B cell (primary cell): Measurements from ENCODE around the gene CALR. TPM values are rescaled to one million over a fixed set of nuclear protein-coding genes. Genes with fewer than 3 reads are reported as not detected.
A peak's percentile ranks its signal among the peaks of the same experiment; 100 is the strongest.

ENCODE experiments used
- ATAC-seq: fragments of 200-7000 bp; cut with Tn5 transposase; one replicate; pipeline ENCODE4 v1.10.0; 2021; ENCODE audit warnings: low read depth, mild to moderate bottlenecking, moderate number of reproducible peaks, moderate library complexity
- CTCF ChIA-PET: fragments of 350-600 bp; sonication (Branson Sonifier 250); formaldehyde crosslinking; loops from one replicate; lab custom pipeline; 2021; ENCODE audit warnings: antibody characterized with exemption, inconsistent platforms; lab: Charles Lee
- POLR2A ChIA-PET: fragments of 350-600 bp; sonication (Branson Sonifier 250); formaldehyde crosslinking; loops from one replicate; lab custom pipeline; 2021; ENCODE audit warnings: antibody characterized with exemption; lab: Charles Lee
- DNase-seq: peaks from one replicate; pipeline ENCODE4 v3.0.0; 2013
- H2AFZ ChIP-seq: 2 replicates; pipeline ENCODE4 v1.6.1; 2012; ENCODE audit warnings: mild to moderate bottlenecking, low read depth, low read length; ENCODE audit not compliant: insufficient read depth, poor library complexity, severe bottlenecking
- H3K27ac ChIP-seq, 2 donors: 1 replicate in 1 of 2; 2 replicates in 1 of 2; pipeline ENCODE4 v1.5.1; 2012 to 2013; ENCODE audit warnings: low read length in 2 of 2, mild to moderate bottlenecking in 2 of 2, moderate library complexity in 1 of 2
- H3K27me3 ChIP-seq, 4 experiments: fragments of 200-600 bp in 1 of 4; sonication (generic) in 1 of 4; replicated peaks in 1 of 4; 1 replicate in 2 of 4; 2 replicates in 2 of 4; pipeline versions ENCODE4 v1.6.1 to v1.7.0; 2013 to 2016; ENCODE audit warnings: low read length in 3 of 4, mild to moderate bottlenecking in 2 of 4, mixed read lengths in 1 of 4, moderate library complexity in 1 of 4; ENCODE audit not compliant: insufficient read depth in 4 of 4, control insufficient read depth in 3 of 4; ENCODE audit errors: control extremely low read depth in 1 of 4
- H3K36me3 ChIP-seq, 2 experiments: replicated peaks in 1 of 2; 1 replicate in 1 of 2; 2 replicates in 1 of 2; pipeline versions ENCODE4 v1.6.1 to v1.7.1; 2013; ENCODE audit warnings: low read length in 1 of 2; ENCODE audit not compliant: insufficient read depth in 2 of 2, control insufficient read depth in 1 of 2; ENCODE audit errors: control extremely low read depth in 1 of 2, extremely low read depth in 1 of 2
- H3K4me1 ChIP-seq, 2 donors: fragments of 200-600 bp in 1 of 2; sonication (generic) in 1 of 2; 1 replicate in 1 of 2; 2 replicates in 1 of 2; pipeline versions ENCODE4 v1.5.1 to v1.6.1; 2013 to 2017; ENCODE audit warnings: low read length in 2 of 2; ENCODE audit not compliant: control insufficient read depth in 2 of 2, insufficient read depth in 2 of 2
- H3K4me2 ChIP-seq: replicated peaks from 2 replicates; pipeline ENCODE3; 2012; ENCODE audit warnings: mild to moderate bottlenecking, low read depth, low read length; ENCODE audit not compliant: poor library complexity, severe bottlenecking
- H3K4me3 ChIP-seq, 5 experiments: fragments of 200-600 bp in 1 of 5; sonication (generic) in 1 of 5; 1 replicate in 3 of 5; 2 replicates in 2 of 5; pipeline versions ENCODE4 v1.5.1 to v1.7.0; 2011 to 2016; ENCODE audit warnings: low read length in 4 of 5, mild to moderate bottlenecking in 4 of 5, low read depth in 2 of 5, control low read depth in 1 of 5, moderate library complexity in 1 of 5; ENCODE audit not compliant: insufficient read depth in 1 of 5; ENCODE audit errors: control extremely low read depth in 1 of 5, extremely low read depth in 1 of 5
- H3K79me2 ChIP-seq: fragments of 200-600 bp; sonication (generic); one replicate; pipeline ENCODE4 v1.6.0; 2016; ENCODE audit warnings: low read length; ENCODE audit not compliant: control insufficient read depth, insufficient read depth
- H3K9ac ChIP-seq: fragments of 200-600 bp; sonication (generic); 2 replicates; pipeline ENCODE4 v1.6.1; 2017; ENCODE audit warnings: mild to moderate bottlenecking, low read length, moderate library complexity
- H3K9me3 ChIP-seq, 3 donors: one replicate each; pipeline versions ENCODE4 v1.6.1 to v1.7.1; 2013; ENCODE audit warnings: low read length in 2 of 3; ENCODE audit not compliant: control insufficient read depth in 2 of 3, insufficient read depth in 1 of 3; ENCODE audit errors: control extremely low read depth in 1 of 3
- H4K20me1 ChIP-seq: 2 replicates; pipeline ENCODE4 v1.6.0; 2012; ENCODE audit warnings: mild to moderate bottlenecking, low read length; ENCODE audit not compliant: insufficient read depth, control insufficient read depth, poor library complexity, severe bottlenecking
- H3K27ac Mint-ChIP-seq: one replicate; pipeline ENCODE4 v1.8.0; 2021; ENCODE audit warnings: mixed read lengths
- H3K27me3 Mint-ChIP-seq: one replicate; pipeline ENCODE4 v1.8.0; 2021; ENCODE audit warnings: mixed read lengths
- H3K4me1 Mint-ChIP-seq: one replicate; pipeline ENCODE4 v1.8.0; 2021; ENCODE audit warnings: mixed read lengths
- H3K4me3 Mint-ChIP-seq: one replicate; pipeline ENCODE4 v1.8.0; 2021; ENCODE audit warnings: mixed read lengths
- H3K9me3 Mint-ChIP-seq: one replicate; pipeline ENCODE4 v1.8.0; 2022; ENCODE audit warnings: mixed read lengths; ENCODE audit not compliant: insufficient read depth
- CTCF ChIP-seq: fragments of 200-600 bp; IDR thresholded peaks from one replicate; pipeline ENCODE4 v1.8.0; 2022; ENCODE audit warnings: antibody characterized with exemption, mild to moderate bottlenecking
- EZH2 ChIP-seq: IDR thresholded peaks from 2 replicates; pipeline ENCODE4 v1.6.1; 2012; ENCODE audit warnings: borderline replicate concordance, low read depth, mild to moderate bottlenecking, moderate library complexity, low read length; ENCODE audit not compliant: insufficient read depth, poor library complexity, severe bottlenecking
- WGBS: methylation state at CpG from one replicate; pipeline ENCODE4 v1.1.5; 2013; ENCODE audit warnings: missing lambda C conversion rate; ENCODE audit not compliant: insufficient coverage; 5-methylcytosine and 5-hydroxymethylcytosine counted together
- intact Hi-C: fragments of 100-400 bp; cut with micrococcal nuclease; formaldehyde crosslinking; loops from one replicate; pipeline ENCODE4 v1.10.0; 2022
- polyA plus RNA-seq: library from polyadenylated mRNA; depleted of rRNA; stranded (reverse); fragments of >200 nt; gene quantifications from 2 replicates; pipeline ENCODE4 v1.2.3, GENCODE V29; 2012
- total RNA-seq, 2 donors: library from RNA; stranded (reverse); fragments of 120-200 nt in 1 of 2; gene quantifications; 1 replicate in 1 of 2; 2 replicates in 1 of 2; pipeline versions ENCODE4 v1.2.3 to v1.2.4, GENCODE V29; 2013 to 2022

The CALR gene
- total and polyA plus RNA-seq, 2 donors (not counting 1 experiment from before 2014, with no cell fraction given) = 214 to 385 TPM

- Histone ChIP-seq H3K4me3 (peak overlapping the region in 4 of 5 experiments; percentile 24 to 62 (median 36)), H3K36me3 (no peaks in the 10 kb centered on the region), H3K9ac (peak overlapping the region; percentile 51), H3K4me1 (peaks cover 30 to 44% of the 10 kb centered on the region in 2 donors), H2AFZ (peak overlapping the region; percentile 77), H3K9me3 (no peaks in the 10 kb centered on the region), H3K79me2 (no peaks in the 10 kb centered on the region), H3K27ac (no peak overlapping the region), H4K20me1 (no peaks in the 10 kb centered on the region), H3K27me3 (peaks cover 0 to 8% (median 2%) of the 10 kb centered on the region in 4 experiments), H3K4me2 (peak overlapping the region; percentile 91)
- H3K9me3 Mint-ChIP-seq = no peaks in the 10 kb centered on the region
- POLR2A ChIA-PET = no interaction called here
- intact Hi-C loops = loop anchor here (1.0 to 5.0 kb wide), 3 partner anchors 52 to 764 kb away; a partner anchor contains a TSS
- DNase-seq = no peak
- no peak overlapping the region for H3K4me3 Mint-ChIP-seq
- 66% methylated on average over 9 of the region's 10 CpGs for WGBS
- ATAC-seq = no peak
- peaks cover 16% of the 10 kb centered on the region for H3K4me1 Mint-ChIP-seq
- TF ChIP-seq EZH2 (no peak), CTCF (no peak)
- no peak overlapping the region for H3K27ac Mint-ChIP-seq
- CTCF ChIA-PET = interaction anchor here (0.9 to 12.5 kb wide), 5 partner anchors 46 to 110 kb away, joined by 3 to 285 read pairs (median 4); no protein-coding TSS in a partner anchor
- H3K27me3 Mint-ChIP-seq = peaks cover 4% of the 10 kb centered on the region
Observed at GRCh38 chr19:12983091-12983490, 44.7 kb downstream of the CALR start.

- TF ChIP-seq EZH2 = no peak
- peak; percentile 91 for TF ChIP-seq CTCF
- peaks cover 0 to 10% (median 2%) of the 10 kb centered on the region in 4 experiments for H3K27me3 ChIP-seq
- peak overlapping the region; percentile 91 for H3K4me2 ChIP-seq
- H3K27ac Mint-ChIP-seq = no peak overlapping the region
- WGBS = 6% methylated on average over 51 of the region's 51 CpGs
- peaks cover 15% of the 10 kb centered on the region for H3K4me1 Mint-ChIP-seq
- DNase-seq = peak; percentile 93
- no peaks in the 10 kb centered on the region for H3K9me3 Mint-ChIP-seq
- peak overlapping the region; percentile 51 for H3K9ac ChIP-seq
- H3K27ac ChIP-seq = no peak overlapping the region
- H3K79me2 ChIP-seq = no peaks in the 10 kb centered on the region
- ChIA-PET POLR2A (interaction anchor here (0.5 kb wide), 1 partner anchor 111 kb away, joined by 3 read pairs; no protein-coding TSS in a partner anchor), CTCF (interaction anchor here (0.9 to 12.5 kb wide), 5 partner anchors 45 to 110 kb away, joined by 3 to 285 read pairs (median 4); no protein-coding TSS in a partner anchor)
- no peak overlapping the region for H3K4me3 Mint-ChIP-seq
- peak overlapping the region in 4 of 5 experiments; percentile 24 to 62 (median 36) for H3K4me3 ChIP-seq
- peaks cover 30 to 43% of the 10 kb centered on the region in 2 donors for H3K4me1 ChIP-seq
- H4K20me1 ChIP-seq = no peaks in the 10 kb centered on the region
- H3K36me3 ChIP-seq = no peaks in the 10 kb centered on the region
- H2AFZ ChIP-seq = peak overlapping the region; percentile 77
- peak; percentile 77 for ATAC-seq
- intact Hi-C loops = loop anchor here (1.0 to 5.0 kb wide), 3 partner anchors 51 to 764 kb away; a partner anchor contains a TSS
- no peaks in the 10 kb centered on the region for H3K9me3 ChIP-seq
- peaks cover 4% of the 10 kb centered on the region for H3K27me3 Mint-ChIP-seq
Observed at GRCh38 chr19:12983542-12984142, 45.2 kb downstream of the CALR start.
